SK-N-SH (cell line): ENCODE data around the gene TMEM132D. TPM values are rescaled to one million over a fixed set of nuclear protein-coding genes. Genes with fewer than 3 reads are reported as not detected.
"Not testable (repeated sequence)": the region's sequence is repeated elsewhere in the genome, so short reads cannot be mapped to it uniquely, and the experiment has no call there.

Experiments used
- CTCF ChIA-PET: fragments of 300-600, 350-600 bp; formaldehyde crosslinking; extraction: SDS; loops from one replicate; lab custom pipeline; 2021; lab: Yijun Ruan, JAX
- POLR2A ChIA-PET: fragments of 350-600 bp; sonication (Branson Sonifier 250); formaldehyde crosslinking; extraction: SDS; loops from one replicate; lab custom pipeline; 2020; ENCODE audit warnings: antibody characterized with exemption, inconsistent platforms; lab: Yijun Ruan, JAX
- DNase-seq: peaks from one replicate; pipeline ENCODE4 v3.0.0; 2012
- H2AFZ ChIP-seq: fragments of 200-600 bp; sonication (generic); 2 replicates; pipeline ENCODE4 v1.8.1; 2016; ENCODE audit warnings: antibody characterized with exemption, mild to moderate bottlenecking, low read depth
- H3F3A ChIP-seq: fragments of 200-600 bp; sonication (generic); replicated peaks from 2 replicates; pipeline ENCODE3; 2016; ENCODE audit warnings: antibody characterized with exemption, mild to moderate bottlenecking; ENCODE audit not compliant: insufficient read depth
- H3K27ac ChIP-seq, 2 experiments: fragments of 200-500 bp in 1 of 2; fragments of 200-600 bp in 1 of 2; sonication (Bioruptor generic) in 1 of 2; sonication (generic), shearing (Covaris generic) in 1 of 2; 2 replicates each; pipeline versions ENCODE4 v1.5.1 to v1.6.1; 2014 to 2016; ENCODE audit warnings: low read depth in 2 of 2, inconsistent platforms in 1 of 2, low read length in 1 of 2, mild to moderate bottlenecking in 1 of 2, mixed read lengths in 1 of 2
- H3K27me3 ChIP-seq: fragments of 200-600 bp; sonication (generic), shearing (Covaris generic); 2 replicates; pipeline ENCODE4 v1.6.1; 2016; ENCODE audit warnings: mixed run types; ENCODE audit not compliant: insufficient read depth
- H3K36me3 ChIP-seq, 2 experiments: fragments of 200-500 bp in 1 of 2; fragments of 200-600 bp in 1 of 2; sonication (Bioruptor generic) in 1 of 2; sonication (generic) in 1 of 2; replicated peaks in 1 of 2; 2 replicates each; pipeline versions ENCODE3 to v1.5.1; 2014 to 2016; ENCODE audit warnings: low read length in 1 of 2, mild to moderate bottlenecking in 1 of 2; ENCODE audit not compliant: insufficient read depth in 2 of 2, control insufficient read depth in 1 of 2
- H3K4me1 ChIP-seq, 2 experiments: fragments of 200-500 bp in 1 of 2; fragments of 200-600 bp in 1 of 2; sonication (Bioruptor generic) in 1 of 2; sonication (generic), shearing (Covaris generic) in 1 of 2; 2 replicates each; pipeline versions ENCODE4 v1.5.1 to v1.6.1; 2014 to 2016; ENCODE audit warnings: low read depth in 1 of 2, low read length in 1 of 2, mixed run types in 1 of 2; ENCODE audit not compliant: insufficient read depth in 2 of 2, control insufficient read depth in 1 of 2
- H3K4me2 ChIP-seq: fragments of 200-600 bp; sonication (generic), shearing (Covaris generic); 2 replicates; pipeline ENCODE4 v1.6.1; 2017; ENCODE audit warnings: mixed run types
- H3K4me3 ChIP-seq, 2 experiments: fragments of 200-500 bp in 1 of 2; fragments of 200-600 bp in 1 of 2; sonication (Bioruptor generic) in 1 of 2; sonication (generic), shearing (Covaris generic) in 1 of 2; 2 replicates each; pipeline versions ENCODE4 v1.5.1 to v1.8.1; 2014 to 2016; ENCODE audit warnings: low read depth in 2 of 2, inconsistent platforms in 1 of 2, low read length in 1 of 2, mild to moderate bottlenecking in 1 of 2, mixed read lengths in 1 of 2, moderate library complexity in 1 of 2
- H3K79me2 ChIP-seq: fragments of 200-600 bp; sonication (generic); 2 replicates; pipeline ENCODE4 v1.8.1; 2017; ENCODE audit warnings: mild to moderate bottlenecking; ENCODE audit not compliant: insufficient read depth
- H3K9ac ChIP-seq: fragments of 200-600 bp; sonication (generic); 2 replicates; pipeline ENCODE4 v1.6.1; 2017; ENCODE audit warnings: mixed run types
- H3K9me2 ChIP-seq: fragments of 200-600 bp; sonication (generic); 2 replicates; pipeline ENCODE4 v1.6.1; 2017; ENCODE audit warnings: mixed run types
- H3K9me3 ChIP-seq: fragments of 200-600 bp; sonication (generic); 2 replicates; pipeline ENCODE4 v1.6.1; 2017; ENCODE audit warnings: mixed run types, mild to moderate bottlenecking, moderate library complexity
- H4K20me1 ChIP-seq: fragments of 200-600 bp; sonication (generic); 2 replicates; pipeline ENCODE4 v1.6.1; 2017; ENCODE audit warnings: mild to moderate bottlenecking, mixed run types; ENCODE audit not compliant: insufficient read depth
- EP300 ChIP-seq, 2 experiments: IDR thresholded peaks; 2 replicates each; pipeline versions ENCODE4 v1.4.0 to v1.6.1; 2012; ENCODE audit warnings: borderline replicate concordance in 1 of 2, low read depth in 1 of 2, low read length in 1 of 2
- FOSL2 ChIP-seq: IDR thresholded peaks from 2 replicates; pipeline ENCODE4 v1.4.0; 2012; ENCODE audit warnings: low read depth, mild to moderate bottlenecking, moderate library complexity, borderline replicate concordance
- FOXJ3 ChIP-seq: sonication (generic); formaldehyde crosslinking; IDR thresholded peaks from 2 replicates; pipeline ENCODE4 v1.5.1; 2020; ENCODE audit warnings: mild to moderate bottlenecking, missing genetic modification reagents
- FOXM1 ChIP-seq: IDR thresholded peaks from 2 replicates; pipeline ENCODE4 v1.4.0; 2012; ENCODE audit warnings: low read depth, mild to moderate bottlenecking
- GATA2 ChIP-seq: sonication (generic); formaldehyde crosslinking; IDR thresholded peaks from 2 replicates; pipeline ENCODE4 v1.5.0; 2020; ENCODE audit warnings: mild to moderate bottlenecking, missing genetic modification reagents
- JUND ChIP-seq: IDR thresholded peaks from 2 replicates; pipeline ENCODE4 v1.4.0; 2012
- MXI1 ChIP-seq: IDR thresholded peaks from 2 replicates; pipeline ENCODE4 v1.6.1; 2012; ENCODE audit warnings: mild to moderate bottlenecking, low read depth, low read length, improper control_type of control experiment
- NRF1 ChIP-seq: IDR thresholded peaks from 2 replicates; pipeline ENCODE4 v1.6.1; 2012; ENCODE audit warnings: low read depth, mild to moderate bottlenecking, low read length
- POLR2AphosphoS5 ChIP-seq: IDR thresholded peaks from 2 replicates; pipeline ENCODE4 v1.6.1; 2012; ENCODE audit warnings: low read depth, low read length
- RAD21 ChIP-seq: IDR thresholded peaks from 2 replicates; pipeline ENCODE4 v1.6.1; 2012; ENCODE audit warnings: mild to moderate bottlenecking, low read length
- RCOR1 ChIP-seq: fragments of 150-350 bp; IDR thresholded peaks from 2 replicates; pipeline ENCODE4 v1.6.1; 2017; ENCODE audit warnings: antibody characterized with exemption, low read length
- RFX5 ChIP-seq: IDR thresholded peaks from 2 replicates; pipeline ENCODE4 v1.6.1; 2012; ENCODE audit warnings: mild to moderate bottlenecking, improper control_type of control experiment, low read length
- RXRA ChIP-seq: IDR thresholded peaks from 2 replicates; pipeline ENCODE4 v1.4.0; 2012; ENCODE audit warnings: low read depth, mild to moderate bottlenecking, borderline replicate concordance
- SMC3 ChIP-seq: IDR thresholded peaks from 2 replicates; pipeline ENCODE4 v1.6.1; 2012; ENCODE audit warnings: low read depth, low read length, improper control_type of control experiment
- TCF12 ChIP-seq: IDR thresholded peaks from 2 replicates; pipeline ENCODE4 v1.4.0; 2012
- WGBS: methylation state at CpG from one replicate; pipeline ENCODE4 v1.1.6; 2017; ENCODE audit warnings: low lambda C conversion rate; 5-methylcytosine and 5-hydroxymethylcytosine counted together
- polyA plus RNA-seq, 3 experiments: library from polyadenylated mRNA; depleted of rRNA; stranded (reverse); fragments of >200 nt; gene quantifications; 2 replicates each; pipeline ENCODE4 v1.2.3, GENCODE V29; 2012
- TF ChIP-seq, protein P1 (sequence below): IDR thresholded peaks from 2 replicates; pipeline ENCODE4 v1.4.0; 2012; ENCODE audit warnings: low read depth
- TF ChIP-seq, protein P2 (sequence below): IDR thresholded peaks from 2 replicates; pipeline ENCODE4 v1.4.0; 2012; ENCODE audit warnings: low read depth, borderline replicate concordance
- TF ChIP-seq, protein P3 (sequence below): fragments of 150-350 bp; IDR thresholded peaks from 2 replicates; pipeline ENCODE4 v1.6.1; 2017; ENCODE audit warnings: antibody characterized with exemption, low read length, low read depth, borderline replicate concordance

Gene TMEM132D
- polyA plus RNA-seq, 1 of the 3 experiments (the other 2 are of a cell fraction): not detected

DNA sequence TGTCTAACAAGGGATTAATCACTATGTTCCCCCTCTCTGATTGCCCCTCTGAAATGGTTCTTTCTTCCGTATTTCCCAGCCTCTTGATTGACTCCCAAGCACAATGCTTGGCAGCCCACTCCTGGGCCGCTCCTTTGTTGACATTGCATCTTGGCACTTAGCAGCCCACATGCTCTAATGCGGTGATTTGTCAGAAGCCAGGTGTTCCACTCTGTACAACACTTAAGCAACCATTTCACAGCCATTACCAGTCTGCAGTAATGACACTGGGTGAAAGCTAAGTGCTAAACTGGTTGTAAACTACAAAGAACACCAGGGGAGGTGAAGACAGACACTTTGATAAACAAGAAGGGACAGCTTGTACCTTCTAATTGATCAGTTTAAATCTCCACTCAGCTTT, 353.5 kb downstream of the TMEM132D start:
- Histone ChIP-seq H3K9me3 (no peaks in the 10 kb centered on the region), H4K20me1 (no peaks in the 10 kb centered on the region), H3K27ac (no peak overlapping the region), H3K4me2 (no peak overlapping the region), H3K9me2 (no peaks in the 10 kb centered on the region), H3K27me3 (no peaks in the 10 kb centered on the region), H2AFZ (no peak overlapping the region), H3K4me1 (no peaks in the 10 kb centered on the region), H3K4me3 (no peak overlapping the region), H3K36me3 (no peaks in the 10 kb centered on the region), H3K79me2 (no peaks in the 10 kb centered on the region), H3K9ac (no peak overlapping the region), H3F3A (no peaks in the 10 kb centered on the region)
- POLR2A ChIA-PET: no interaction called here
- TF ChIP-seq RFX5 (no peak), FOXM1 (no peak), FOSL2 (no peak), POLR2AphosphoS5 (no peak), NRF1 (no peak), RCOR1 (no peak), GATA2 (CRISPR knock-in tag) (no peak), RXRA (no peak), RAD21 (no peak), SMC3 (no peak), EP300 (IDR thresholded peaks at IDR 0.05; ENCODE audit: borderline replicate concordance in 1 of 2, low read depth in 1 of 2, low read length in 1 of 2) (no peak), JUND (no peak)
- TF ChIP-seq, protein P1, sequence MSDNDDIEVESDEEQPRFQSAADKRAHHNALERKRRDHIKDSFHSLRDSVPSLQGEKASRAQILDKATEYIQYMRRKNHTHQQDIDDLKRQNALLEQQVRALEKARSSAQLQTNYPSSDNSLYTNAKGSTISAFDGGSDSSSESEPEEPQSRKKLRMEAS: no peak
- TF ChIP-seq, protein P2, sequence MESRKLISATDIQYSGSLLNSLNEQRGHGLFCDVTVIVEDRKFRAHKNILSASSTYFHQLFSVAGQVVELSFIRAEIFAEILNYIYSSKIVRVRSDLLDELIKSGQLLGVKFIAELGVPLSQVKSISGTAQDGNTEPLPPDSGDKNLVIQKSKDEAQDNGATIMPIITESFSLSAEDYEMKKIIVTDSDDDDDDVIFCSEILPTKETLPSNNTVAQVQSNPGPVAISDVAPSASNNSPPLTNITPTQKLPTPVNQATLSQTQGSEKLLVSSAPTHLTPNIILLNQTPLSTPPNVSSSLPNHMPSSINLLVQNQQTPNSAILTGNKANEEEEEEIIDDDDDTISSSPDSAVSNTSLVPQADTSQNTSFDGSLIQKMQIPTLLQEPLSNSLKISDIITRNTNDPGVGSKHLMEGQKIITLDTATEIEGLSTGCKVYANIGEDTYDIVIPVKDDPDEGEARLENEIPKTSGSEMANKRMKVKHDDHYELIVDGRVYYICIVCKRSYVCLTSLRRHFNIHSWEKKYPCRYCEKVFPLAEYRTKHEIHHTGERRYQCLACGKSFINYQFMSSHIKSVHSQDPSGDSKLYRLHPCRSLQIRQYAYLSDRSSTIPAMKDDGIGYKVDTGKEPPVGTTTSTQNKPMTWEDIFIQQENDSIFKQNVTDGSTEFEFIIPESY: no peak
- TF ChIP-seq, protein P3, sequence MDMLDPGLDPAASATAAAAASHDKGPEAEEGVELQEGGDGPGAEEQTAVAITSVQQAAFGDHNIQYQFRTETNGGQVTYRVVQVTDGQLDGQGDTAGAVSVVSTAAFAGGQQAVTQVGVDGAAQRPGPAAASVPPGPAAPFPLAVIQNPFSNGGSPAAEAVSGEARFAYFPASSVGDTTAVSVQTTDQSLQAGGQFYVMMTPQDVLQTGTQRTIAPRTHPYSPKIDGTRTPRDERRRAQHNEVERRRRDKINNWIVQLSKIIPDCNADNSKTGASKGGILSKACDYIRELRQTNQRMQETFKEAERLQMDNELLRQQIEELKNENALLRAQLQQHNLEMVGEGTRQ: no peak
- no peak for DNase-seq
- 14% methylated on average over 3 of the region's 3 CpGs for WGBS
- CTCF ChIA-PET: interaction anchor here (1.2 kb wide), 1 partner anchor 12 kb away, joined by 3 read pairs; no protein-coding TSS in a partner anchor

DNA sequence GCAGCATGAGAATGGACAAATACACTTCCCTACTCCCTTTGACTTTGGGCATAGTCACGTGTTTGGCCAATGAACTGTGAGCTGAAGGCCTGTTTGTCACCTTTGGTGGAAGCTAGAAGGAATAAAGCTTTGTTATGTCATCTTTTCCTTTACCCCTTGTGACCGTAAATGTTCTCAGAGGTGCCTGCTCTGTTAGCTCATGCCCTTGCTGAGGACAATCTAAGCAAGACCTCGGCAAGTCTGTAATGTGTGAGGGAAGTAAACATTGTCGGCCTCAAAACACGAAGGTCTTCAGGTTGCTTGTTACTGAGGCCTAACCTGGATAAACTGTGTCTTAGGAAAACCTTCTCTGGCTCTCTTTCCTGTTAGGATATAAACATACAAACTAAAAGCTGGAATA, 354.2 kb downstream of the TMEM132D start:
- Histone ChIP-seq H3K9me2 (no peaks in the 10 kb centered on the region), H3K79me2 (no peaks in the 10 kb centered on the region), H3K4me2 (no peak overlapping the region), H3K27ac (no peak overlapping the region), H3K4me3 (no peak overlapping the region), H3K9me3 (no peaks in the 10 kb centered on the region), H3K9ac (no peak overlapping the region), H3K36me3 (no peaks in the 10 kb centered on the region), H4K20me1 (no peaks in the 10 kb centered on the region), H3K4me1 (no peaks in the 10 kb centered on the region), H2AFZ (no peak overlapping the region), H3F3A (no peaks in the 10 kb centered on the region), H3K27me3 (no peaks in the 10 kb centered on the region)
- POLR2A ChIA-PET: no interaction called here
- DNase-seq: no peak
- 18% methylated on average over 5 of the region's 5 CpGs for WGBS
- TF ChIP-seq FOXJ3 (no peak), MXI1 (no peak), TCF12 (no peak)
- TF ChIP-seq, protein P1: no peak
- CTCF ChIA-PET: interaction anchor here (1.2 kb wide), 1 partner anchor 12 kb away, joined by 3 read pairs; no protein-coding TSS in a partner anchor

DNA sequence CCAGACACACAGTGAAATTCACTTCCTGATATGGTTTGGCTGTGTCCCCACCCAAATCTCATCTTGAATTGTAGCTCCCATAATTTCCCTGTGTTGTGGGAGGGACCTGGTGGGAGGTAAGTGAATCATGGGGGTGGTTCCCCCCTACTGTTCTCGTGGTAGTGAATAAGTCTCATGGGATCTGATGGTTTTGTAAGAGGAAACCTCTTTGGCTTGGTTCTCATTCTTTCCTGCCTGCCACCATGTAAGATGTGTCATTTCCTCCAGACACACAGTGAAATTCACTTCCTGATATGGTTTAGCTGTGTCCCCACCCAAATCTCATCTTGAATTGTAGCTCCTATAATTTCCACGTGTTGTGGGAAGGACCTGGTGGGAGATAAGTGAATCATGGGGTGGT, 354.8 kb downstream of the TMEM132D start:
- H3K4me3 ChIP-seq, H3K79me2 ChIP-seq, CTCF ChIA-PET, DNase-seq, H3K4me2 ChIP-seq, H3K4me1 ChIP-seq, H3K9ac ChIP-seq, H3K9me2 ChIP-seq, H3K36me3 ChIP-seq, POLR2A ChIA-PET, H3K27ac ChIP-seq, H3K27me3 ChIP-seq, H3F3A ChIP-seq, H2AFZ ChIP-seq, H3K9me3 ChIP-seq, H4K20me1 ChIP-seq: not testable (repeated sequence)
- WGBS: 0% methylated on average over 2 of the region's 2 CpGs
